Measurements from ENCODE around the gene TEX29. TPM values are rescaled to one million over a fixed set of nuclear protein-coding genes. Genes with fewer than 3 reads are reported as not detected.

Gene TEX29
- total and polyA plus RNA-seq, 9 of the 15 experiments (the other 6 are each of a cell fraction or from before 2014, with no cell fraction given) = 0.11 TPM; not detected in 7

DNA sequence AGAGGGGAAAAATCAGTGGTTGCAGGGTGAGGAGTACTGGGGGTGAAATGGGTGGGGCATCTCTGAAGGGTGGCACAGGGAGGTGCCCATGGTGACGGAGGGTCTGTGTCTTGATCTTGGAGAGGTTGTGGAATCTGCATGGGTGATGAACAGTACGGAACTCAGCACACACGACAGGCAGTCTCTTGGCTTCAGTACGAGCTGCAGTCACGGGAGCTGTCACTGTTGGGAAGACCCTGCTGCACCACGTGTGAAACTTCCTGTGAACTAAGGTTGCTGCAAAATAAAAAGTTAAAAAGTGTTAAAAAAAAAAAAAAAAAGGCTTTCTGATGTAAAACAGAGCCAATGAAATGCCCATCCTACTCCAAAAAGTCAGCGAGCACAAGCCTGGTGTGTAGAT, 34.3 kb downstream of the TEX29 start:
- no peak for FAIRE-seq
- TF ChIP-seq EP400 (IDR thresholded peaks at IDR 0.05) = no peak
- no peak for TF ChIP-seq NR3C1 (CRISPR knock-in tag; IDR thresholded peaks at IDR 0.05)
- no peak for TF ChIP-seq EWSR1 (IDR thresholded peaks at IDR 0.05; ENCODE audit: borderline replicate concordance, low read depth, partially characterized antibody)
- no peak for TF ChIP-seq ZNF785 (CRISPR knock-in tag; IDR thresholded peaks at IDR 0.05)
- TF ChIP-seq TEAD2 (tag; IDR thresholded peaks at IDR 0.05) = no peak
- no peak for TF ChIP-seq FOXA3 (CRISPR knock-in tag; conservative IDR thresholded peaks at IDR 0.05 in 1 of 2, IDR thresholded peaks at IDR 0.05 in 1 of 2)
- no peak for TF ChIP-seq SPI1 (IDR thresholded peaks at IDR 0.05; ENCODE audit: borderline replicate concordance, low read depth, low read length)
- TF ChIP-seq ZNF764 (CRISPR knock-in tag; IDR thresholded peaks at IDR 0.05; ENCODE audit: low read depth) = no peak
- TF ChIP-seq, protein P1, sequence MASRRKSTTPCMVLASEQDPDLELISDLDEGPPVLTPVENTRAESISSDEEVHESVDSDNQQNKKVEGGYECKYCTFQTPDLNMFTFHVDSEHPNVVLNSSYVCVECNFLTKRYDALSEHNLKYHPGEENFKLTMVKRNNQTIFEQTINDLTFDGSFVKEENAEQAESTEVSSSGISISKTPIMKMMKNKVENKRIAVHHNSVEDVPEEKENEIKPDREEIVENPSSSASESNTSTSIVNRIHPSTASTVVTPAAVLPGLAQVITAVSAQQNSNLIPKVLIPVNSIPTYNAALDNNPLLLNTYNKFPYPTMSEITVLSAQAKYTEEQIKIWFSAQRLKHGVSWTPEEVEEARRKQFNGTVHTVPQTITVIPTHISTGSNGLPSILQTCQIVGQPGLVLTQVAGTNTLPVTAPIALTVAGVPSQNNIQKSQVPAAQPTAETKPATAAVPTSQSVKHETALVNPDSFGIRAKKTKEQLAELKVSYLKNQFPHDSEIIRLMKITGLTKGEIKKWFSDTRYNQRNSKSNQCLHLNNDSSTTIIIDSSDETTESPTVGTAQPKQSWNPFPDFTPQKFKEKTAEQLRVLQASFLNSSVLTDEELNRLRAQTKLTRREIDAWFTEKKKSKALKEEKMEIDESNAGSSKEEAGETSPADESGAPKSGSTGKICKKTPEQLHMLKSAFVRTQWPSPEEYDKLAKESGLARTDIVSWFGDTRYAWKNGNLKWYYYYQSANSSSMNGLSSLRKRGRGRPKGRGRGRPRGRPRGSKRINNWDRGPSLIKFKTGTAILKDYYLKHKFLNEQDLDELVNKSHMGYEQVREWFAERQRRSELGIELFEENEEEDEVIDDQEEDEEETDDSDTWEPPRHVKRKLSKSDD (conservative IDR thresholded peaks at IDR 0.05; ENCODE audit: low read length) = no peak
- no peak for TF ChIP-seq ZFP36 (IDR thresholded peaks at IDR 0.05; ENCODE audit: low read depth, low read length, partially characterized antibody)
- no peak for TF ChIP-seq ZNF408 (CRISPR knock-in tag; IDR thresholded peaks at IDR 0.05; ENCODE audit: low read depth)
- TF ChIP-seq MTA3 (IDR thresholded peaks at IDR 0.05; ENCODE audit: borderline replicate concordance) = no peak
- TF ChIP-seq, protein P2, sequence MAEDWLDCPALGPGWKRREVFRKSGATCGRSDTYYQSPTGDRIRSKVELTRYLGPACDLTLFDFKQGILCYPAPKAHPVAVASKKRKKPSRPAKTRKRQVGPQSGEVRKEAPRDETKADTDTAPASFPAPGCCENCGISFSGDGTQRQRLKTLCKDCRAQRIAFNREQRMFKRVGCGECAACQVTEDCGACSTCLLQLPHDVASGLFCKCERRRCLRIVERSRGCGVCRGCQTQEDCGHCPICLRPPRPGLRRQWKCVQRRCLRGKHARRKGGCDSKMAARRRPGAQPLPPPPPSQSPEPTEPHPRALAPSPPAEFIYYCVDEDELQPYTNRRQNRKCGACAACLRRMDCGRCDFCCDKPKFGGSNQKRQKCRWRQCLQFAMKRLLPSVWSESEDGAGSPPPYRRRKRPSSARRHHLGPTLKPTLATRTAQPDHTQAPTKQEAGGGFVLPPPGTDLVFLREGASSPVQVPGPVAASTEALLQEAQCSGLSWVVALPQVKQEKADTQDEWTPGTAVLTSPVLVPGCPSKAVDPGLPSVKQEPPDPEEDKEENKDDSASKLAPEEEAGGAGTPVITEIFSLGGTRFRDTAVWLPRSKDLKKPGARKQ (CRISPR knock-in tag; IDR thresholded peaks at IDR 0.05) = no peak
- TF ChIP-seq, protein P3, sequence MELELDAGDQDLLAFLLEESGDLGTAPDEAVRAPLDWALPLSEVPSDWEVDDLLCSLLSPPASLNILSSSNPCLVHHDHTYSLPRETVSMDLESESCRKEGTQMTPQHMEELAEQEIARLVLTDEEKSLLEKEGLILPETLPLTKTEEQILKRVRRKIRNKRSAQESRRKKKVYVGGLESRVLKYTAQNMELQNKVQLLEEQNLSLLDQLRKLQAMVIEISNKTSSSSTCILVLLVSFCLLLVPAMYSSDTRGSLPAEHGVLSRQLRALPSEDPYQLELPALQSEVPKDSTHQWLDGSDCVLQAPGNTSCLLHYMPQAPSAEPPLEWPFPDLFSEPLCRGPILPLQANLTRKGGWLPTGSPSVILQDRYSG (tag; conservative IDR thresholded peaks at IDR 0.05; ENCODE audit: low read depth) = no peak
- no peak for TF ChIP-seq TGIF2 (CRISPR knock-in tag; IDR thresholded peaks at IDR 0.05)
- TF ChIP-seq, protein P4, sequence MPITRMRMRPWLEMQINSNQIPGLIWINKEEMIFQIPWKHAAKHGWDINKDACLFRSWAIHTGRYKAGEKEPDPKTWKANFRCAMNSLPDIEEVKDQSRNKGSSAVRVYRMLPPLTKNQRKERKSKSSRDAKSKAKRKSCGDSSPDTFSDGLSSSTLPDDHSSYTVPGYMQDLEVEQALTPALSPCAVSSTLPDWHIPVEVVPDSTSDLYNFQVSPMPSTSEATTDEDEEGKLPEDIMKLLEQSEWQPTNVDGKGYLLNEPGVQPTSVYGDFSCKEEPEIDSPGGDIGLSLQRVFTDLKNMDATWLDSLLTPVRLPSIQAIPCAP (CRISPR knock-in tag; IDR thresholded peaks at IDR 0.05; ENCODE audit: borderline replicate concordance) = no peak

More for the DNA sequence above, 34.3 kb downstream of the TEX29 start:
- Histone ChIP-seq H3K79me2 (ENCODE audit: control insufficient read depth, insufficient read depth, low read length) (no peaks in the 10 kb centered on the region), H2AFZ (ENCODE audit: low read depth, low read length) (no peak overlapping the region), H3K4me3 (no peak overlapping the region), H3K27ac (ENCODE audit: extremely low read depth, low read depth, low read length) (no peak overlapping the region), H3K36me3 (ENCODE audit: control insufficient read depth, insufficient read depth, low read length) (no peaks in the 10 kb centered on the region), H3K27me3 (ENCODE audit: control insufficient read depth in 2 of 2, insufficient read depth in 2 of 2, low read length in 2 of 2) (peaks cover 0 to 8% of the 10 kb centered on the region in 2 experiments; a peak in 3 of 5 replicates), H3K4me1 (replicated peaks in 1 of 2; ENCODE audit: control insufficient read depth in 2 of 2, insufficient read depth in 2 of 2, low read length in 2 of 2) (no peaks in the 10 kb centered on the region), H3K9me1 (ENCODE audit: control insufficient read depth, insufficient read depth, low read length) (no peaks in the 10 kb centered on the region), H4K20me1 (replicated peaks; ENCODE audit: control insufficient read depth, insufficient read depth, low read length) (no peaks in the 10 kb centered on the region), H3K9ac (ENCODE audit: insufficient read depth in 1 of 2, low read depth in 2 of 2, low read length in 2 of 2) (no peak overlapping the region), H3K4me2 (ENCODE audit: insufficient read depth, low read length) (no peak overlapping the region), H3K9me3 (replicated peaks; ENCODE audit: control insufficient read depth, insufficient read depth, low read depth, low read length) (no peaks in the 10 kb centered on the region)
- BruUV-seq (replicated peaks) = no TSS peak
- DNase-seq (ENCODE audit: extremely low read depth in 1 of 4, low spot score in 3 of 4) (no peak), ATAC-seq (no peak)
- in situ Hi-C loops (cut with MboI) (no loop called here), intact Hi-C loops (cut with micrococcal nuclease) (no loop called here)
- ChIA-PET POLR2A (interaction anchor here (0.5 kb wide), 1 partner anchor 522 kb away, joined by 3 read pairs; no protein-coding TSS in a partner anchor), CTCF (ENCODE audit: low intra/inter-chr PET ratio) (no interaction called here)
- 3% methylated on average over 5 of the region's 7 CpGs for WGBS (ENCODE audit: insufficient coverage, low coverage, missing lambda C conversion rate)

Measured in K562 (cell line).